GM12878 (cell line): ENCODE measurements around the gene CCDC102B. TPM values are rescaled to one million over a fixed set of nuclear protein-coding genes. Genes with fewer than 3 reads are reported as not detected.

Source experiments
- ATAC-seq: fragments of 200-7000 bp; cut with Tn5 transposase; 3 replicates; pipeline ENCODE4 v1.9.1; 2020; ENCODE audit warnings: mild to moderate bottlenecking, moderate library complexity
- BruUV-seq: library from RNA; stranded (reverse); fragments of 400-500 nt; replicated peaks from 2 replicates; lab custom pipeline; 2021; lab: Mats Ljungman, UMichigan
- CTCF ChIA-PET: fragments of 300-600 bp; sonication (Branson Sonifier 250); formaldehyde crosslinking; extraction: SDS; loops from one replicate; lab custom pipeline; 2021; ENCODE audit warnings: inconsistent platforms; lab: Yijun Ruan, JAX
- POLR2A ChIA-PET: fragments of 350-600 bp; formaldehyde crosslinking; extraction: SDS; loops from one replicate; lab custom pipeline; 2021; ENCODE audit warnings: inconsistent platforms; lab: Charles Lee
- RAD21 ChIA-PET: fragments of 300-600 bp; sonication (Branson Sonifier 250); formaldehyde crosslinking; loops from one replicate; lab custom pipeline; 2023; ENCODE audit warnings: antibody characterized with exemption; ENCODE audit not compliant: unreplicated experiment; lab: Charles Lee
- SMC1A ChIA-PET: fragments of 300-600 bp; sonication (Branson Sonifier 250); formaldehyde crosslinking; loops from one replicate; lab custom pipeline; 2023; ENCODE audit not compliant: unreplicated experiment, uncharacterized antibody; lab: Charles Lee
- DNase-seq: peaks from one replicate; pipeline ENCODE4 v3.0.0-alpha.2; 2011; ENCODE audit warnings: low read depth, low spot score
- FAIRE-seq: peaks from 3 replicates; lab custom pipeline; 2011; peaks lifted over from hg19 to GRCh38; lab: Jason Lieb, UNC
- H2AFZ ChIP-seq: 2 replicates; pipeline ENCODE4 v1.6.0; 2011; ENCODE audit warnings: low read depth, low read length, control low read depth; ENCODE audit not compliant: control insufficient read depth
- H3K27ac ChIP-seq: 2 replicates; pipeline ENCODE4 v1.5.1; 2011; ENCODE audit warnings: control low read depth; ENCODE audit not compliant: control insufficient read depth, insufficient read depth
- H3K27me3 ChIP-seq, 2 experiments: replicated peaks in 1 of 2; 2 replicates each; pipeline versions ENCODE4 v1.6.0 to v1.6.1; 2011; ENCODE audit warnings: low read length in 1 of 2; ENCODE audit not compliant: control insufficient read depth in 2 of 2, insufficient read depth in 2 of 2
- H3K36me3 ChIP-seq, 2 experiments: 2 replicates each; pipeline ENCODE4 v1.5.1; 2011; ENCODE audit warnings: low read length in 1 of 2; ENCODE audit not compliant: control insufficient read depth in 2 of 2, insufficient read depth in 2 of 2
- H3K4me1 ChIP-seq: 2 replicates; pipeline ENCODE4 v1.6.1; 2011; ENCODE audit warnings: mild to moderate bottlenecking, low read length, moderate library complexity, mixed read lengths; ENCODE audit not compliant: control insufficient read depth, insufficient read depth
- H3K4me2 ChIP-seq: 2 replicates; pipeline ENCODE4 v1.6.0; 2011; ENCODE audit warnings: control low read depth; ENCODE audit not compliant: control insufficient read depth, insufficient read depth
- H3K4me3 ChIP-seq: fragments of 200-600 bp; sonication (generic); 2 replicates; pipeline ENCODE4 v1.5.1; 2016
- H3K79me2 ChIP-seq: 2 replicates; pipeline ENCODE4 v1.6.0; 2011; ENCODE audit warnings: low read length; ENCODE audit not compliant: control insufficient read depth, insufficient read depth
- H3K9ac ChIP-seq: 2 replicates; pipeline ENCODE4 v1.8.0; 2011; ENCODE audit warnings: low read length, control low read depth, mixed read lengths; ENCODE audit not compliant: control insufficient read depth, insufficient read depth
- H3K9me3 ChIP-seq: replicated peaks from 3 replicates; pipeline ENCODE4 v1.5.1; 2011; ENCODE audit warnings: mild to moderate bottlenecking, low read length; ENCODE audit not compliant: control insufficient read depth, insufficient read depth
- H4K20me1 ChIP-seq: 2 replicates; pipeline ENCODE4 v1.6.0; 2011; ENCODE audit not compliant: control insufficient read depth, insufficient read depth
- BCLAF1 ChIP-seq: fragments of 450-650 bp; IDR thresholded peaks from 2 replicates; pipeline ENCODE4 v1.6.1; 2017; ENCODE audit warnings: antibody characterized with exemption, mild to moderate bottlenecking, moderate library complexity
- CREB1 ChIP-seq: IDR thresholded peaks from 2 replicates; pipeline ENCODE4 v1.6.1; 2012; ENCODE audit warnings: low read depth, mild to moderate bottlenecking, inconsistent platforms
- EP300 ChIP-seq, 2 experiments: fragments of 150-350 bp in 1 of 2; IDR thresholded peaks; 2 replicates each; pipeline ENCODE4 v1.6.1; 2011 to 2012; ENCODE audit warnings: low read depth in 2 of 2, low read length in 2 of 2, borderline replicate concordance in 1 of 2, improper control_type of control experiment in 1 of 2, inconsistent platforms in 1 of 2; ENCODE audit not compliant: control insufficient read depth in 1 of 2
- KDM1A ChIP-seq: fragments of 200-600 bp; sonication (generic); IDR thresholded peaks from 2 replicates; pipeline ENCODE4 v1.6.1; 2016; ENCODE audit warnings: borderline replicate concordance
- PKNOX1 ChIP-seq: fragments of 450-650 bp; IDR thresholded peaks from 2 replicates; pipeline ENCODE4 v1.6.1; 2016; ENCODE audit warnings: mild to moderate bottlenecking
- SMARCA5 ChIP-seq: fragments of 450-650 bp; IDR thresholded peaks from 2 replicates; pipeline ENCODE4 v1.6.1; 2017; ENCODE audit warnings: mild to moderate bottlenecking
- SMC3 ChIP-seq: IDR thresholded peaks from 2 replicates; pipeline ENCODE4 v1.6.1; 2011; ENCODE audit warnings: low read length, improper control_type of control experiment, borderline replicate concordance
- ZBED1 ChIP-seq: IDR thresholded peaks from 2 replicates; pipeline ENCODE4 v1.6.1; 2016; ENCODE audit warnings: borderline replicate concordance
- WGBS: methylation state at CpG from one replicate; pipeline ENCODE4 v1.1.6; 2016; ENCODE audit warnings: low lambda C conversion rate; ENCODE audit not compliant: insufficient replicate concordance, insufficient coverage; ENCODE audit errors: missing lambda C conversion rate; 5-methylcytosine and 5-hydroxymethylcytosine counted together
- in situ Hi-C: fragments of 300-500 bp; cut with MboI; formaldehyde crosslinking; loops from 9 replicates; pipeline ENCODE4 v1.14.3; 2018; ENCODE audit warnings: mixed read lengths
- intact Hi-C: fragments of 100-400 bp; cut with micrococcal nuclease; formaldehyde crosslinking; loops from one replicate; pipeline ENCODE4 v1.14.2; 2022; ENCODE audit not compliant: unreplicated experiment
- polyA plus RNA-seq, 11 experiments: library from polyadenylated mRNA; depleted of rRNA in 4 of 11; unstranded in 6 of 11; stranded (reverse) in 5 of 11; fragments of >200 nt; fragmentation: Nextera tagmentation in 4 of 11; fragmentation: Illumina TruSeq in 1 of 11; extraction: Ambion mirVana in 4 of 11; extraction: Trizol in 1 of 11; gene quantifications; 1 replicate in 1 of 11; 2 replicates in 10 of 11; pipeline versions ENCODE4 v1.2.1 to v1.2.3, GENCODE V29; 2011 to 2016; ENCODE audit warnings: inconsistent platforms in 2 of 11, missing spikeins in 2 of 11, low read depth in 1 of 11
- total RNA-seq, 4 experiments: library from RNA; depleted of rRNA in 3 of 4; stranded (reverse); fragments of >200 nt in 3 of 4; fragmentation: Illumina TruSeq in 1 of 4; extraction: Trizol in 1 of 4; gene quantifications; 2 replicates each; pipeline versions ENCODE4 v1.2.1 to v1.2.3, GENCODE V29; 2013 to 2021

The CCDC102B gene
- total and polyA plus RNA-seq, 10 of the 15 experiments (the other 5 are each of a cell fraction or from before 2014, with no cell fraction given) = 2.7 to 4.7 (median 3.3) TPM

- Histone ChIP-seq H3K36me3 (no peaks in the 10 kb centered on the region), H3K4me3 (no peak overlapping the region), H3K79me2 (no peaks in the 10 kb centered on the region), H2AFZ (no peak overlapping the region), H3K27me3 (no peaks in the 10 kb centered on the region), H3K27ac (no peak overlapping the region), H4K20me1 (no peaks in the 10 kb centered on the region), H3K4me2 (no peak overlapping the region), H3K9me3 (no peaks in the 10 kb centered on the region), H3K4me1 (no peaks in the 10 kb centered on the region), H3K9ac (no peak overlapping the region)
- no peak for DNase-seq
- ChIA-PET SMC1A (interaction anchor here (1.0 kb wide), 1 partner anchor 41 kb away, joined by 3 read pairs; no protein-coding TSS in a partner anchor), RAD21 (no interaction called here), CTCF (interaction anchor here (1.1 kb wide), 1 partner anchor 50 kb away, joined by 3 read pairs; no protein-coding TSS in a partner anchor), POLR2A (no interaction called here)
- ATAC-seq = no peak
- BruUV-seq = no TSS peak
- TF ChIP-seq BCLAF1 (no peak), EP300 (IDR thresholded peaks at IDR 0.05; ENCODE audit: borderline replicate concordance in 1 of 2, control insufficient read depth in 1 of 2, low read depth in 2 of 2, low read length in 2 of 2) (no peak), SMC3 (no peak), KDM1A (no peak), SMARCA5 (no peak), CREB1 (no peak), ZBED1 (no peak), PKNOX1 (no peak)
- no peak for FAIRE-seq
- intact Hi-C loops = no loop called here
- 5% methylated on average over 1 of the region's 1 CpG for WGBS
- in situ Hi-C loops = no loop called here
Measured at GRCh38 chr18:69082499-69082898, 284.6 kb downstream of the CCDC102B start.
